ENCODE results near the gene WDR87.

WDR87 gene

GRCh38 chr19:37905946-37906868, at the start of gene WDR87 (continued):
- TF ChIP-seq ZNF677 (tag by site-specific recombination; IDR thresholded peaks at IDR 0.05) (no peak), ZNF621 (tag by site-specific recombination; IDR thresholded peaks at IDR 0.05) (no peak), RBAK (tag by site-specific recombination; IDR thresholded peaks at IDR 0.05) (peak; percentile 56; the same call in 1 of the 2 replicates), ZNF501 (tag by site-specific recombination; IDR thresholded peaks at IDR 0.05) (peak; percentile 56), PRDM1 (tag by site-specific recombination; IDR thresholded peaks at IDR 0.05) (no peak), ZNF184 (tag by site-specific recombination; IDR thresholded peaks at IDR 0.05) (0 out of 2 replicates have a peak, but pooled peaks have one; percentile 2), FEZF1 (tag by site-specific recombination; IDR thresholded peaks at IDR 0.05) (no peak), ZNF146 (tag by site-specific recombination; IDR thresholded peaks at IDR 0.05) (0 out of 2 replicates have a peak, but pooled peaks have one; percentile 50), ZFP41 (tag by site-specific recombination; IDR thresholded peaks at IDR 0.05; ENCODE audit: borderline replicate concordance) (no peak), YY1 (tag by site-specific recombination; IDR thresholded peaks at IDR 0.05) (no peak), ZNF214 (tag by site-specific recombination; IDR thresholded peaks at IDR 0.05; ENCODE audit: borderline replicate concordance) (no peak), INSM2 (tag by site-specific recombination; IDR thresholded peaks at IDR 0.05) (0 out of 2 replicates have a peak, but pooled peaks have one; percentile 51), ZNF157 (tag by site-specific recombination; IDR thresholded peaks at IDR 0.05) (no peak), BCL11A (tag by site-specific recombination; IDR thresholded peaks at IDR 0.05; ENCODE audit: low read depth) (0 out of 2 replicates have a peak, but pooled peaks have one; percentile 39), ZBTB26 (tag by site-specific recombination; optimal IDR thresholded peaks at IDR 0.05) (peak; percentile 98), ZNF629 (tag by site-specific recombination; IDR thresholded peaks at IDR 0.05) (no peak), ZNF274 (IDR thresholded peaks at IDR 0.05; ENCODE audit: low read length) (no peak), ZNF274 (tag by site-specific recombination; IDR thresholded peaks at IDR 0.05; ENCODE audit: borderline replicate concordance) (no peak), KLF16 (tag by site-specific recombination; IDR thresholded peaks at IDR 0.05) (no peak), ZSCAN30 (tag by site-specific recombination; IDR thresholded peaks at IDR 0.05) (0 out of 2 replicates have a peak, but pooled peaks have one; percentile 65), ZNF211 (tag by site-specific recombination; IDR thresholded peaks at IDR 0.05; ENCODE audit: low read depth) (no peak), HOXD13 (CRISPR knock-in tag; IDR thresholded peaks at IDR 0.05; ENCODE audit: borderline replicate concordance) (no peak), ZNF426 (tag by site-specific recombination; IDR thresholded peaks at IDR 0.05) (no peak), ZNF513 (tag by site-specific recombination; IDR thresholded peaks at IDR 0.05) (0 out of 2 replicates have a peak, but pooled peaks have one; percentile 6), HIC1 (tag by site-specific recombination; IDR thresholded peaks at IDR 0.05) (no peak)
- TF ChIP-seq, protein P1, sequence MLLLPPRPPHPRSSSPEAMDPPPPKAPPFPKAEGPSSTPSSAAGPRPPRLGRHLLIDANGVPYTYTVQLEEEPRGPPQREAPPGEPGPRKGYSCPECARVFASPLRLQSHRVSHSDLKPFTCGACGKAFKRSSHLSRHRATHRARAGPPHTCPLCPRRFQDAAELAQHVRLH (tag by site-specific recombination; IDR thresholded peaks at IDR 0.05): peak; percentile 21; the same call in 1 of the 2 replicates
- TF ChIP-seq, protein P2, sequence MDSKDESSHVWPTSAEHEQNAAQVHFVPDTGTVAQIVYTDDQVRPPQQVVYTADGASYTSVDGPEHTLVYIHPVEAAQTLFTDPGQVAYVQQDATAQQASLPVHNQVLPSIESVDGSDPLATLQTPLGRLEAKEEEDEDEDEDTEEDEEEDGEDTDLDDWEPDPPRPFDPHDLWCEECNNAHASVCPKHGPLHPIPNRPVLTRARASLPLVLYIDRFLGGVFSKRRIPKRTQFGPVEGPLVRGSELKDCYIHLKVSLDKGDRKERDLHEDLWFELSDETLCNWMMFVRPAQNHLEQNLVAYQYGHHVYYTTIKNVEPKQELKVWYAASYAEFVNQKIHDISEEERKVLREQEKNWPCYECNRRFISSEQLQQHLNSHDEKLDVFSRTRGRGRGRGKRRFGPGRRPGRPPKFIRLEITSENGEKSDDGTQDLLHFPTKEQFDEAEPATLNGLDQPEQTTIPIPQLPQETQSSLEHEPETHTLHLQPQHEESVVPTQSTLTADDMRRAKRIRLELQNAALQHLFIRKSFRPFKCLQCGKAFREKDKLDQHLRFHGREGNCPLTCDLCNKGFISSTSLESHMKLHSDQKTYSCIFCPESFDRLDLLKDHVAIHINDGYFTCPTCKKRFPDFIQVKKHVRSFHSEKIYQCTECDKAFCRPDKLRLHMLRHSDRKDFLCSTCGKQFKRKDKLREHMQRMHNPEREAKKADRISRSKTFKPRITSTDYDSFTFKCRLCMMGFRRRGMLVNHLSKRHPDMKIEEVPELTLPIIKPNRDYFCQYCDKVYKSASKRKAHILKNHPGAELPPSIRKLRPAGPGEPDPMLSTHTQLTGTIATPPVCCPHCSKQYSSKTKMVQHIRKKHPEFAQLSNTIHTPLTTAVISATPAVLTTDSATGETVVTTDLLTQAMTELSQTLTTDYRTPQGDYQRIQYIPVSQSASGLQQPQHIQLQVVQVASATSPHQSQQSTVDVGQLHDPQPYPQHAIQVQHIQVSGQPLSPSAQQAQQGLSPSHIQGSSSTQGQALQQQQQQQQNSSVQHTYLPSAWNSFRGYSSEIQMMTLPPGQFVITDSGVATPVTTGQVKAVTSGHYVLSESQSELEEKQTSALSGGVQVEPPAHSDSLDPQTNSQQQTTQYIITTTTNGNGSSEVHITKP (tag by site-specific recombination; IDR thresholded peaks at IDR 0.05): peak; percentile 81
